Activated T-helper 2 cell treated with anti-CD3 and anti-CD28 coated beads, Interferon-gamma antibody, Interleukin-2, Interleukin-4, amounts not matched to agents 10 μg/mL and 5 μg/mL and 100 μg/mL, durations not matched to agents 14 hours and 24 hours and 36 hours (primary cell): Measurements from ENCODE around the gene TMTC2. TPM values are rescaled to one million over a fixed set of nuclear protein-coding genes. Genes with fewer than 3 reads are reported as not detected.

ENCODE experiments used
- DNase-seq: peaks from one replicate; pipeline ENCODE4 v3.0.0; 2021; ENCODE audit warnings: low spot score
- H3K27ac Mint-ChIP-seq: one replicate; pipeline ENCODE4 v1.8.0; 2021; ENCODE audit warnings: mixed read lengths
- H3K27me3 Mint-ChIP-seq: one replicate; pipeline ENCODE4 v1.8.0; 2021; ENCODE audit warnings: low read depth, mixed read lengths
- H3K36me3 Mint-ChIP-seq: one replicate; pipeline ENCODE4 v1.8.0; 2021; ENCODE audit warnings: low read depth, mixed read lengths
- H3K4me1 Mint-ChIP-seq: one replicate; pipeline ENCODE4 v1.8.0; 2021; ENCODE audit warnings: low read depth, mixed read lengths
- H3K4me3 Mint-ChIP-seq: one replicate; pipeline ENCODE4 v1.8.0; 2021; ENCODE audit warnings: low read depth, mild to moderate bottlenecking, moderate library complexity, mixed read lengths
- H3K9me3 Mint-ChIP-seq: one replicate; pipeline ENCODE4 v1.8.0; 2021; ENCODE audit warnings: mixed read lengths
- intact Hi-C: fragments of 100-400 bp; cut with micrococcal nuclease; formaldehyde crosslinking; loops from one replicate; pipeline ENCODE4 v1.15.1; 2023
- total RNA-seq: library from RNA; stranded (reverse); gene quantifications from 2 replicates; pipeline ENCODE4 v1.2.3, GENCODE V29; 2022

Gene TMTC2
- total RNA-seq, 1 donor from 2014 or later = 2.5 TPM

- intact Hi-C loops = loop anchor here (5.0 kb wide), 3 partner anchors 189 to 1139 kb away; no protein-coding TSS in a partner anchor
- peaks cover 18% of the 10 kb centered on the region for H3K4me1 Mint-ChIP-seq
Measured at GRCh38 chr12:82688035-82688501, 1.4 kb downstream of the TMTC2 start.

GRCh38 chr12:82688596-82688995 lies 1.9 kb downstream of the TMTC2 start:
- no peak for DNase-seq
- peaks cover 18% of the 10 kb centered on the region for H3K4me1 Mint-ChIP-seq

More at GRCh38 chr12:82688035-82688501, 1.4 kb downstream of the TMTC2 start:
- DNase-seq = no peak
- no peak overlapping the region for H3K27ac Mint-ChIP-seq
- peaks cover 12% of the 10 kb centered on the region for H3K27me3 Mint-ChIP-seq
- H3K4me3 Mint-ChIP-seq = peak overlapping the region; percentile 98
- no peaks in the 10 kb centered on the region for H3K36me3 Mint-ChIP-seq
- no peaks in the 10 kb centered on the region for H3K9me3 Mint-ChIP-seq

GRCh38 chr12:82690006-82690405 lies 3.3 kb downstream of the TMTC2 start:
- Mint-ChIP-seq H3K27me3 (peaks cover 3% of the 10 kb centered on the region), H3K4me3 (no peak overlapping the region), H3K4me1 (peaks cover 18% of the 10 kb centered on the region), H3K27ac (no peak overlapping the region), H3K36me3 (no peaks in the 10 kb centered on the region), H3K9me3 (no peaks in the 10 kb centered on the region)
- no peak for DNase-seq
- intact Hi-C loops = no loop called here

More at GRCh38 chr12:82688596-82688995, 1.9 kb downstream of the TMTC2 start:
- H3K9me3 Mint-ChIP-seq = no peaks in the 10 kb centered on the region
- no peak overlapping the region for H3K27ac Mint-ChIP-seq
- intact Hi-C loops = loop anchor here (5.0 kb wide), 3 partner anchors 189 to 1139 kb away; no protein-coding TSS in a partner anchor
- peaks cover 10% of the 10 kb centered on the region for H3K27me3 Mint-ChIP-seq
- no peaks in the 10 kb centered on the region for H3K36me3 Mint-ChIP-seq
- peak overlapping the region; percentile 98 for H3K4me3 Mint-ChIP-seq

- Mint-ChIP-seq H3K36me3 (no peaks in the 10 kb centered on the region), H3K4me1 (peaks cover 15% of the 10 kb centered on the region), H3K27me3 (peaks cover 3% of the 10 kb centered on the region), H3K9me3 (no peaks in the 10 kb centered on the region), H3K4me3 (no peak overlapping the region), H3K27ac (no peak overlapping the region)
- intact Hi-C loops = no loop called here
- no peak for DNase-seq
Measured at GRCh38 chr12:82691513-82691912, 4.8 kb downstream of the TMTC2 start.

GRCh38 chr12:82694276-82694675 lies 7.6 kb downstream of the TMTC2 start:
- no peak overlapping the region for H3K27ac Mint-ChIP-seq
- intact Hi-C loops = no loop called here
- H3K4me3 Mint-ChIP-seq = no peak overlapping the region
- H3K4me1 Mint-ChIP-seq = peaks cover 4% of the 10 kb centered on the region
- no peaks in the 10 kb centered on the region for H3K36me3 Mint-ChIP-seq
- H3K9me3 Mint-ChIP-seq = no peaks in the 10 kb centered on the region
- DNase-seq = no peak
- no peaks in the 10 kb centered on the region for H3K27me3 Mint-ChIP-seq

- intact Hi-C loops = no loop called here
- Mint-ChIP-seq H3K27ac (no peak overlapping the region), H3K36me3 (no peaks in the 10 kb centered on the region)
Measured at GRCh38 chr12:82694970-82695369, 8.3 kb downstream of the TMTC2 start.

GRCh38 chr12:82695531-82695930 lies 8.8 kb downstream of the TMTC2 start:
- Mint-ChIP-seq H3K4me1 (no peaks in the 10 kb centered on the region), H3K36me3 (no peaks in the 10 kb centered on the region), H3K27me3 (no peaks in the 10 kb centered on the region), H3K27ac (no peak overlapping the region), H3K4me3 (no peak overlapping the region), H3K9me3 (no peaks in the 10 kb centered on the region)
- DNase-seq = no peak
- intact Hi-C loops = no loop called here

More at GRCh38 chr12:82694970-82695369, 8.3 kb downstream of the TMTC2 start:
- no peak for DNase-seq
- Mint-ChIP-seq H3K4me1 (peaks cover 2% of the 10 kb centered on the region), H3K9me3 (no peaks in the 10 kb centered on the region), H3K27me3 (no peaks in the 10 kb centered on the region), H3K4me3 (no peak overlapping the region)

GRCh38 chr12:82696543-82696942 lies 9.8 kb downstream of the TMTC2 start:
- no peak overlapping the region for H3K27ac Mint-ChIP-seq

GRCh38 chr12:82698708-82699564 lies 12.2 kb downstream of the TMTC2 start:
- no peak overlapping the region for H3K4me3 Mint-ChIP-seq
- H3K9me3 Mint-ChIP-seq = no peaks in the 10 kb centered on the region
- DNase-seq = no peak
- H3K27me3 Mint-ChIP-seq = no peaks in the 10 kb centered on the region
- intact Hi-C loops = no loop called here
- H3K27ac Mint-ChIP-seq = no peak overlapping the region
- H3K36me3 Mint-ChIP-seq = no peaks in the 10 kb centered on the region
- no peaks in the 10 kb centered on the region for H3K4me1 Mint-ChIP-seq

More at GRCh38 chr12:82696543-82696942, 9.8 kb downstream of the TMTC2 start:
- H3K4me3 Mint-ChIP-seq = no peak overlapping the region
- H3K36me3 Mint-ChIP-seq = no peaks in the 10 kb centered on the region
- no peaks in the 10 kb centered on the region for H3K27me3 Mint-ChIP-seq
- intact Hi-C loops = no loop called here
- no peaks in the 10 kb centered on the region for H3K9me3 Mint-ChIP-seq
- no peaks in the 10 kb centered on the region for H3K4me1 Mint-ChIP-seq
- no peak for DNase-seq

GRCh38 chr12:82705774-82706173 lies 19.1 kb downstream of the TMTC2 start:
- no peak for DNase-seq
- Mint-ChIP-seq H3K27me3 (no peaks in the 10 kb centered on the region), H3K27ac (no peak overlapping the region), H3K36me3 (no peaks in the 10 kb centered on the region), H3K9me3 (no peaks in the 10 kb centered on the region), H3K4me3 (no peak overlapping the region), H3K4me1 (no peaks in the 10 kb centered on the region)
- intact Hi-C loops = no loop called here

GRCh38 chr12:82708061-82708879 lies 21.6 kb downstream of the TMTC2 start:
- Mint-ChIP-seq H3K27ac (no peak overlapping the region), H3K4me1 (no peaks in the 10 kb centered on the region), H3K27me3 (no peaks in the 10 kb centered on the region), H3K9me3 (no peaks in the 10 kb centered on the region), H3K4me3 (no peak overlapping the region), H3K36me3 (no peaks in the 10 kb centered on the region)
- intact Hi-C loops = no loop called here
- no peak for DNase-seq

- no peaks in the 10 kb centered on the region for H3K4me1 Mint-ChIP-seq
- no peak overlapping the region for H3K27ac Mint-ChIP-seq
- no peak for DNase-seq
- intact Hi-C loops = no loop called here
- no peaks in the 10 kb centered on the region for H3K36me3 Mint-ChIP-seq
- no peaks in the 10 kb centered on the region for H3K9me3 Mint-ChIP-seq
- no peaks in the 10 kb centered on the region for H3K27me3 Mint-ChIP-seq
- H3K4me3 Mint-ChIP-seq = no peak overlapping the region
Measured at GRCh38 chr12:82709794-82710355, 23.2 kb downstream of the TMTC2 start.
